DOHH2 (cell line): Measurements from ENCODE around the gene DCTPP1.

ENCODE experiments used
- H3F3A ChIP-seq: fragments of 200-600 bp; sonication (generic), shearing (Covaris generic); 2 replicates; pipeline ENCODE4 v1.6.0; 2016; ENCODE audit warnings: antibody characterized with exemption, mild to moderate bottlenecking; ENCODE audit not compliant: control insufficient read depth, insufficient read depth
- H3K27ac ChIP-seq: fragments of 200-600 bp; sonication (generic); 2 replicates; pipeline ENCODE4 v1.5.1; 2014; ENCODE audit warnings: low read depth, mild to moderate bottlenecking, low read length, moderate library complexity
- H3K27me3 ChIP-seq: fragments of 200-600 bp; sonication (generic); 2 replicates; pipeline ENCODE4 v1.6.1; 2014; ENCODE audit warnings: mild to moderate bottlenecking, low read length, mixed read lengths; ENCODE audit not compliant: control insufficient read depth
- H3K36me3 ChIP-seq: fragments of 200-600 bp; sonication (generic); 2 replicates; pipeline ENCODE4 v1.6.1; 2014; ENCODE audit warnings: mild to moderate bottlenecking, low read length, moderate library complexity, mixed read lengths; ENCODE audit not compliant: control insufficient read depth
- H3K4me1 ChIP-seq: fragments of 200-600 bp; sonication (generic); 2 replicates; pipeline ENCODE4 v1.6.1; 2014; ENCODE audit warnings: mild to moderate bottlenecking, low read length, mixed read lengths; ENCODE audit not compliant: control insufficient read depth
- H3K4me2 ChIP-seq: fragments of 200-600 bp; sonication (generic); 2 replicates; pipeline ENCODE4 v1.6.0; 2014; ENCODE audit warnings: mild to moderate bottlenecking, low read length, moderate library complexity
- H3K4me3 ChIP-seq: fragments of 200-600 bp; sonication (generic); 2 replicates; pipeline ENCODE4 v1.5.1; 2014; ENCODE audit warnings: mild to moderate bottlenecking, low read length, mixed read lengths
- H3K79me2 ChIP-seq: fragments of 200-600 bp; sonication (generic); 2 replicates; pipeline ENCODE4 v1.6.1; 2014; ENCODE audit warnings: mild to moderate bottlenecking, low read length, mixed read lengths; ENCODE audit not compliant: control insufficient read depth
- H3K9me2 ChIP-seq: fragments of 200-600 bp; sonication (generic); replicated peaks from 2 replicates; pipeline ENCODE4 v1.6.1; 2014; ENCODE audit warnings: mild to moderate bottlenecking, low read length, mixed read lengths; ENCODE audit not compliant: control insufficient read depth
- H3K9me3 ChIP-seq: fragments of 200-600 bp; sonication (generic); 2 replicates; pipeline ENCODE4 v1.6.1; 2014; ENCODE audit warnings: antibody characterized with exemption, low read length, mixed read lengths; ENCODE audit not compliant: control insufficient read depth, insufficient read depth
- H4K20me1 ChIP-seq: fragments of 200-600 bp; sonication (generic); 2 replicates; pipeline ENCODE4 v1.6.0; 2014; ENCODE audit warnings: low read depth, mild to moderate bottlenecking, antibody characterized with exemption, low read length, moderate library complexity; ENCODE audit not compliant: control insufficient read depth, insufficient read depth
- CTCF ChIP-seq: fragments of 200-600 bp; sonication (generic); IDR thresholded peaks from one replicate; pipeline ENCODE4 v1.5.1; 2014; ENCODE audit warnings: antibody characterized with exemption, mild to moderate bottlenecking, low read depth, low read length; ENCODE audit not compliant: poor library complexity, severe bottlenecking
- EZH2phosphoT487 ChIP-seq: fragments of 200-600 bp; sonication (generic); IDR thresholded peaks from 2 replicates; pipeline ENCODE4 v1.6.1; 2017; ENCODE audit warnings: borderline replicate concordance, mild to moderate bottlenecking, antibody characterized with exemption, low read length, moderate library complexity, mixed read lengths

Gene DCTPP1

GRCh38 chr16:30445408-30446202, 15.8 kb upstream of the DCTPP1 start, which contains the start of gene SEPHS2:
Gene SEPHS2, minus strand, starts transcription at chr16:30445874. Its CDS starts 147 bp downstream, at chr16:30445727.
- Histone ChIP-seq H3K4me3 (peak within 1 kb of the TSS; percentile 91), H3K27me3 (no peaks in the 10 kb centered on the region), H3K36me3 (peaks cover 33% of the 10 kb centered on the region), H3K27ac (peak within 1 kb of the TSS; percentile 76), H4K20me1 (peaks cover 21% of the 10 kb centered on the region), H3F3A (peaks cover 34% of the 10 kb centered on the region), H3K4me2 (peak within 1 kb of the TSS; percentile 96), H3K9me2 (no peaks in the 10 kb centered on the region), H3K79me2 (peaks cover 42% of the 10 kb centered on the region), H3K4me1 (peaks cover 58% of the 10 kb centered on the region), H3K9me3 (no peaks in the 10 kb centered on the region)
- TF ChIP-seq CTCF (peak; percentile 59), EZH2phosphoT487 (no peak)

GRCh38 chr16:30445149-30445407, 15.2 kb upstream of the DCTPP1 start:
- H3K27me3 ChIP-seq, result no peaks in the 10 kb centered on the region
- H3K27ac ChIP-seq, result peak overlapping the region; percentile 76
- H3F3A ChIP-seq, result peaks cover 33% of the 10 kb centered on the region
- H3K4me2 ChIP-seq, result peak overlapping the region; percentile 96
- peaks cover 33% of the 10 kb centered on the region for H3K36me3 ChIP-seq
- peaks cover 42% of the 10 kb centered on the region for H3K79me2 ChIP-seq
- H4K20me1 ChIP-seq, result peaks cover 21% of the 10 kb centered on the region
- no peaks in the 10 kb centered on the region for H3K9me3 ChIP-seq
- peak overlapping the region; percentile 91 for H3K4me3 ChIP-seq
- peaks cover 58% of the 10 kb centered on the region for H3K4me1 ChIP-seq
- no peak for TF ChIP-seq CTCF
- TF ChIP-seq EZH2phosphoT487, result no peak
- no peaks in the 10 kb centered on the region for H3K9me2 ChIP-seq

GRCh38 chr16:30444231-30445148, 14.7 kb upstream of the DCTPP1 start:
- peak overlapping the region; percentile 76 for H3K27ac ChIP-seq
- H3K9me3 ChIP-seq, result no peaks in the 10 kb centered on the region
- TF ChIP-seq CTCF, result no peak
- no peak for TF ChIP-seq EZH2phosphoT487
- H3K9me2 ChIP-seq, result no peaks in the 10 kb centered on the region
- H3K79me2 ChIP-seq, result peaks cover 42% of the 10 kb centered on the region
- H3K4me1 ChIP-seq, result peaks cover 58% of the 10 kb centered on the region
- peak overlapping the region; percentile 96 for H3K4me2 ChIP-seq
- H3K4me3 ChIP-seq, result peak overlapping the region; percentile 91
- peaks cover 37% of the 10 kb centered on the region for H3F3A ChIP-seq
- peaks cover 21% of the 10 kb centered on the region for H4K20me1 ChIP-seq
- no peaks in the 10 kb centered on the region for H3K27me3 ChIP-seq
- H3K36me3 ChIP-seq, result peaks cover 33% of the 10 kb centered on the region
